G401 (cell line): Measurements from ENCODE around the gene CBLB. TPM values are rescaled to one million over a fixed set of nuclear protein-coding genes. Genes with fewer than 3 reads are reported as not detected.
A peak's percentile ranks its signal among the peaks of the same experiment; 100 is the strongest.
"Not testable (repeated sequence)": the region's sequence is repeated elsewhere in the genome, so short reads cannot be mapped to it uniquely, and the experiment has no call there.

ENCODE experiments used
- DNase-seq: peaks from one replicate; pipeline ENCODE4 v3.0.0-alpha.2; 2015; ENCODE audit warnings: low spot score
- in situ Hi-C: cut with HindIII; loops from 2 replicates; pipeline ENCODE4 v1.10.0; 2016; ENCODE audit warnings: low sequenced_read_pairs, mixed read lengths
- total RNA-seq: library from RNA; depleted of rRNA; stranded (reverse); fragments of >200 nt; shearing (Covaris generic); gene quantifications from 2 replicates; pipeline ENCODE4 v1.2.3, GENCODE V29; 2014

CBLB gene
- total RNA-seq, 1 experiment from 2014 or later, result 8.5 TPM

DNA sequence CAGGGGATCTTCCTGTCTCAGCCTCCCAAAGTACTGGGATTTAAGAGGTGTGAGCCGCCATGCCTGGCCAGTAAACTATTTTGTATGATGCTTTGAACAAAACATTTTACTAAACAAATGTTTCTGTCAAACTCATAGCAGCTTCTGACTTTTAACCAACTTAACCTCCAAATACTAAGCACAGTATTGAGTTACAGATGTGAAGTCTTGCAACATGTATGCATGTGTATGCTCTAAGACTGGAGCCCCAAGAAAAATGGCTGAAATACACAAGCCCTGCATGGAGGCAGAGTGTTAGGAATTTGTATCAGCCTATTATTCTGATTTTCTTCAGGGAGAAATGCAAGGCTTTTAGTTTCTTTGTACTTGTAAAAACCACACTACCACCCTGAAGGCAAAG lies 137.1 kb downstream of the CBLB start:
- in situ Hi-C loops, result no loop called here
- no peak for DNase-seq

- no peak for DNase-seq
- in situ Hi-C loops, result no loop called here
These were observed 137.9 kb downstream of the CBLB start for GRCh38 chr3:105730801-105731354.

- no peak for DNase-seq
- in situ Hi-C loops, result no loop called here
These were observed 139.1 kb downstream of the CBLB start for GRCh38 chr3:105729667-105730066.

GRCh38 chr3:105728771-105729312 lies 140.0 kb downstream of the CBLB start:
- in situ Hi-C loops, result no loop called here
- DNase-seq, result no peak

- in situ Hi-C loops, result not testable (repeated sequence)
These were observed 141.8 kb downstream of the CBLB start for GRCh38 chr3:105727036-105727435.

DNA sequence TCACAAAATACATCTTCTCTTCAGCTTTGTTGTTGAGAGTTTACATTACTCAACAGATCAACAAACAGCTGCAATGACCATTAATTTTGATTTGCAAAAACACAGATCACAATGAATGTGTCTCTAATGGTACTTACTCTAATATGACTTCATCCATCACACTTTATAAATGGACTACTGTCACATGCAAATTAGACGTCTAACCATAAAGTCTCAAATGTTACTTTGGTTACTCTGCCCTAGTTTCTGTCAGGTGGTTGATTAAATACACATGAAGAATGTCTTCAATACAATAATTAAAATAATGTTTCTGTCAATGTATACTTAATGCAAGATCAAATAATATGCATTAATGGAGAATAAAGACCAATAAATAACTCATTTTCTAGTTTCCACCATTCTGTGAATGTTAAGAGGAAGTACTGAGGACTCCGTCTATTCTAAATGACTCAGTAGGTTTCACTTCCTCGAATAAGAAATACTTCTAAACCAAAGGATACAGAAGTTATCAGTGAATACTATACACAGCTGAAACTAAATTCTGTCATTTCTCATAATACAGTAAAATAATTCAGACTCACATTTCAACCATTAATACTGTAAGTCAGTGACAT lies 145.8 kb downstream of the CBLB start:
- DNase-seq, result no peak
- in situ Hi-C loops, result no loop called here

More at GRCh38 chr3:105727036-105727435, 141.8 kb downstream of the CBLB start:
- not testable (repeated sequence) for DNase-seq

DNA sequence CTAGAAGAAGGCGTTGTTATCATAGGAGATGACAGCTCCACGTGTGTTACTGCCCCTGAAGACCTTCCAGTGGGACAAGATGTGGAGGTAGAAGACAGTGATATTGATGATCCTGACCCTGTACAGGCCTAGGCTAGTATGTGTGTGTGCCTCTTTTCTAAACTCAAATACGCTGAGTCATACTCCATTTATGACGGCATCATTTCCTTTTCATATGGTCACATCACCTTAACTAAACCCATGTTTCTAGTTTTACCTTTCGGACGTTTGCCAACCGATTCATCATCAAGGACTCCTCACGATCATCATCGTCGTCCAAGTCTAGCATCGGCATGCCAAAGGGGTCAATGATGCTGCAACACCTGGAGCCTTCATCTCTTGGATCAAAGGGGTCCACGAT lies 149.0 kb downstream of the CBLB start:
- in situ Hi-C loops, result no loop called here
- DNase-seq, result no peak

GRCh38 chr3:105715372-105715771 lies 153.4 kb downstream of the CBLB start:
- no peak for DNase-seq
- in situ Hi-C loops, result no loop called here

DNA sequence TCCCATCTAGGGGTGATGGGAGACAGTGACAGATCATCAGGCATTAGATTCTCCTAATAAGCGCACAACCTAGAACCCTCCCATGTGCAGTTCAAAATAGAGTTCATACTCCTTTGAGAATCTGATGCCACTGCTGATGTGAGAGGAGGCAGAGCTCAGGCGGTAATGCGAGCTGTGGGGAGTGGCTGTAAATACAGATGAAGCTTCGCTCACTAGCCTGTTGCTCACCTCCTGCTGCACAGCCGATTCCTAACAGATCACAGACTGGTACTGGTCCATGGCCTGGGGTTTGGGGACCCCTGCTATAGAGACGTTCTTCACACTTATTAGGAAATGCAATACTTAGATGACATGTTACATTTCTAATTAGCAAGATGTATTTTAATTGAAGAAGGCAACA lies 154.4 kb downstream of the CBLB start:
- in situ Hi-C loops, result no loop called here
- DNase-seq, result no peak

DNA sequence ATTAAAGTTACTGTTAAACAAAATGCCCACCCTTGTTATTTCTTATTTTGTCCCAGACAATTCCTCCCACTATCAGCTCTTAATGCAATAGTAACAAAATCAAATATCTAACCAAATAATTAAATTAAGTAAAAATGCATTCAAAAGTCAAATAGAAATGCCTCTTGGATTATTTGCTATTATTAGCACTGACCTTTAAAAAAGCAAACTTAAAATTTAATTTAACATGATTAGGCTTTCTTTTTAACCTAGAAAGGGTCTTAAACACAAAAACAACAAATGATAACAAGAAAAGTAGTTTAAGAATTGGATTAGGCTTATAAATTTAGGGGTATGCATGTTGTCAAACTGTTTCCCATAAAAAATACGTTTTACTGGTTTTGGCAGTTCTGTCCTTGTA lies 159.8 kb downstream of the CBLB start:
- in situ Hi-C loops, result no loop called here
- DNase-seq, result no peak

- DNase-seq, result no peak
- in situ Hi-C loops, result no loop called here
These were observed 161.8 kb downstream of the CBLB start for GRCh38 chr3:105707009-105707408.

- in situ Hi-C loops, result no loop called here
- no peak for DNase-seq
These were observed 163.9 kb downstream of the CBLB start for GRCh38 chr3:105704726-105705410.

GRCh38 chr3:105700575-105700974 lies 168.2 kb downstream of the CBLB start:
- no peak for DNase-seq
- in situ Hi-C loops, result no loop called here

GRCh38 chr3:105691633-105692032 lies 177.2 kb downstream of the CBLB start:
- DNase-seq, result no peak
- in situ Hi-C loops, result no loop called here

DNA sequence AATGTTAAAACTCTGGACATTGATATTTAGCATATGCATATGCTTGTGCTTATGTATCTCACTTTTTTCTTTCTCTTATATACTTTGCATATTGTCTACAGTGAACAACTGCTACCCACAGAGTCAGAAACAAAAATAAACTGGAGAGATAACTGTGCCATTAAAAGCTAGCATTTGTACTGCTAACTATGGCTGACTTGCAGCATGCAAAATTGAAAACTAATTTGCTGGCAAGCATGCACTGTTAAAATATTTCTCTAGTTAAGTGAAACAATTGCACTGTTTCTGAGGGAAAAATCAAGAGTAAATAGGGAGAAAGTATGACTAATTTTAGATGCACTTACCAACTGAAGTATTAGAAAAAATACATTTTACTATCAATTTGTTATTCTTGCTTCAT lies 177.8 kb downstream of the CBLB start:
- in situ Hi-C loops, result no loop called here
- no peak for DNase-seq

DNA sequence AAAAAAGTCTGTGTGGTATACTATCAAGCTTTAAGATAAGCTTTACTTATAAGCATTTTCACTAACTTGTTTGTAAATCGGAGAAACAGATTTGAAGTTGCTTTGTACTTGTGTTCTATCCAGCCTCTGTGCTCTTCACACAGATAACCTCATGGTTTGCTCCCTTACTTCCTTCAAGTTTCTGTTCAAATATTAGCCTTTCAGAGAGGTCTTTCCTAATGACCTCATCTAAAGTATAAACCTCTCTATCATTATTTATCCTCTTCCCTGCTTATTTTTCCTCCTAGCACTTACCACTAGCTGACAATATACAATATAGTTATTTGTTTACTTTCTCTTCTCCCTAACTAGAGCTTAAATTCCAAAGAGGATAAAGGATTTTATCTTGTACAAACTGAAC lies 180.0 kb downstream of the CBLB start:
- in situ Hi-C loops, result no loop called here
- peak; percentile 61 for DNase-seq

DNA sequence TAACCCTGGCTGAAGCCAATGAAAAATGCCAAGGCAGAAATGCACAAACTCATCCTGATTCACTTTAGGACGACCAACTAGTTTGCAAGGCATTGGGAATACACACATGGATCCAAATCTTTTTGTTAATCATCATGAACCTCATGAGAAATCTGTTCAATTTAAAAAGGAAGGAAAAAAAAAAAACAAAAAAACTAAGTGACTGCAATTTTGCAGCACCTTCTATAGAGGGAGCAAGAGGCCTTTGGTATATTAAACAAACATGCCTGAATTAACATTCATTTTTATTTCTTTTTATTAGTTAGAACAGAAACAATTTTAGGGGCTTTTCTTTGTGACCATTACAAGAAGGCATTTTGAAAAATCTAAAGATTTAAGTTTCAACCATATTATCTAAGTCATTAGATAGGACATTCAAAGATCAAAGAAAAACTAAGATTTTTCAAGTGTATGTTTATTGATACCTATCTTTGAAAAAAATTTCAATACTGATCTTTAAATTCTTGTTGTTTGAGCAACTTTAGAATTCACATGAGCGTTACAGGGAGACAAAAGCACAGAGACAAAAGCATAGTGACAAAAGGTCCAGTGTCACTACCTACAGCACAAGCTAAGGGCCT lies 182.4 kb downstream of the CBLB start:
- in situ Hi-C loops, result no loop called here
- DNase-seq, result no peak

DNA sequence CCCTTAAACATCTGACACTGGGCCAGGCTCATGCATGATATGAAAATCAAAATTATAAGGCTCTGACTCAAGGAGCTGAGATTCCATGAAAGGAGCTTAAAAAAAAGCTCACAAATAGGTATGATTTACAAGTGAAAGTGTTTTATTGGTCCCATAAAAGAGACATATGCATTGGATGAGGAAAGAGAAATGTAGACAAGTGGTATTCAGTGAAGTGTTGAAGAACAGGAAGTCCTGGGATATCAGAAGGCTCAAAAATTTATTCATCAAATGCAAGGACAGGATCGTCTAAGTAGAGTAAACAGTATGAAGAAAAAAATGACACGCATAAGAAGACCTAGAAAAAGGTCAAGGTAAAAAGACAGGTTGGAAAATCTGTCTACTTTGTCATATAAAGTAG lies 188.9 kb downstream of the CBLB start:
- in situ Hi-C loops, result no loop called here
- DNase-seq, result no peak

DNA sequence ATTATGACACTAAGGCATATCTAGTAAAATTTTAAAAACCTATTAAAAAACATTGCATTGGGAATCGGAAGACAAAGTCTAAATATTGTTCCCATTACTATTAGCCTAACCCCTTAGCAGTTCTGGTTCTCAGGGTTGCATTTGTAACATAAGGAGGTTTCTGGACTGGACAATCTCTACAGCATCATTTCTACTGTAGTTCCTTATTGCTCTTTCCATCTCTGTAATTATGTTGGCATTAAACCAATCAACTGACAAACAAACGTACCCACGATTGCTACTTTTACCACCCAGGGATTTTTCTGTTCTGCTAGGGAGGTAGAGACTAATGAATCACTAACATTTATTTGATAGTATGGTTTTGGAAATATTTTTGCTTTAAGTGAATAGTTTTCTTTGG lies 190.8 kb downstream of the CBLB start:
- in situ Hi-C loops, result no loop called here

DNA sequence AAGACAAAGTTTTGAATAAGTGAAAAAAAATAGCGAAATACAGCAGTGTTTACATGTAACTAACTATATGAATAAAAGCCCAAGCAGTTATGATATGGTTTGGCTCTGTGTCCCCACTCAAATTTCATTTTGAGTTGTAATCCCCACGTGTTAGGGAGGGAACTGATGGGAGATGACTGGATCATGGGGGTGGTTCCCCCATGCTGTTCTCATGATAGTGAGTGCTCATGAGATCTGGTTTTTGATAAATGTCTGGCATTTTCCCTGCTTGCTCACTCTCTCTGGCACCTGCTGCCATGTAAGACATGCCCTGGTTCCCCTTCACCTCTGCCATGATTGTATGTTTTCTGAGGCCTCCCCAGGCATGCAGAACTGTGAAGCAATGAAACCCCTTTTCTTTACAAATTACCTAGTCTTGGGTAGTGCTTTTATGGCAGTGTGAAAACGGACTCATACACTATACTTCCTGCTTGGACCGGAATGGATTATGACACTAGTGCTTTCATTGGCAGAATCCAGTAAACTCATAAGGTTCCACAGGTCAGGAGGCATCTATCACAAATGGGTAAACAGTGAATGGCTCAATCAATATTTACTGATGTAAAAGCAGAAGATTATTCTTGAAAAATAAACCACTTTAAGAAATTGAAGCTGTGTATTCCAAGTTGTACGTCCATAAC lies 192.1 kb downstream of the CBLB start:
- in situ Hi-C loops, result no loop called here
- DNase-seq, result no peak

More for the DNA sequence above, 190.8 kb downstream of the CBLB start:
- no peak for DNase-seq
